ENCODE measurements around the gene RRP12. TPM values are rescaled to one million over a fixed set of nuclear protein-coding genes. Genes with fewer than 3 reads are reported as not detected.

Gene RRP12
- total and polyA plus RNA-seq, 5 donors, result 10.8 to 21.2 (median 16.7) TPM

- intact Hi-C loops (cut with DNase I), result no loop called here
- ATAC-seq (no peak), DNase-seq (no peak)
- Histone ChIP-seq H3K4me3 (ENCODE audit: low read length) (no peak overlapping the region), H3K4me1 (ENCODE audit: control insufficient read depth, insufficient read depth, low read length) (peaks cover 2% of the 10 kb centered on the region), H3K27ac (ENCODE audit: low read length) (no peak overlapping the region), H3K9me3 (ENCODE audit: control insufficient read depth, low read length) (no peaks in the 10 kb centered on the region), H3K27me3 (ENCODE audit: control insufficient read depth, insufficient read depth) (no peaks in the 10 kb centered on the region)
- 82% methylated on average over 9 of the region's 9 CpGs for WGBS
Observed at GRCh38 chr10:97325754-97326153, 75.4 kb downstream of the RRP12 start.

- DNase-seq, result no peak
- 88% methylated on average over 4 of the region's 4 CpGs for WGBS
- intact Hi-C loops (cut with DNase I), result no loop called here
- Histone ChIP-seq H3K4me3 (ENCODE audit: low read length) (no peak overlapping the region), H3K27me3 (ENCODE audit: control insufficient read depth, insufficient read depth) (no peaks in the 10 kb centered on the region), H3K9me3 (ENCODE audit: control insufficient read depth, low read length) (no peaks in the 10 kb centered on the region), H3K27ac (ENCODE audit: low read length) (no peak overlapping the region), H3K4me1 (ENCODE audit: control insufficient read depth, insufficient read depth, low read length) (peaks cover 1% of the 10 kb centered on the region)
- no peak for ATAC-seq
Observed at GRCh38 chr10:97323501-97323900, 77.6 kb downstream of the RRP12 start.

- Histone ChIP-seq H3K4me3 (ENCODE audit: low read length) (no peak overlapping the region), H3K9me3 (ENCODE audit: control insufficient read depth, low read length) (no peaks in the 10 kb centered on the region), H3K27ac (ENCODE audit: low read length) (no peak overlapping the region), H3K4me1 (ENCODE audit: control insufficient read depth, insufficient read depth, low read length) (no peaks in the 10 kb centered on the region), H3K27me3 (ENCODE audit: control insufficient read depth, insufficient read depth) (no peaks in the 10 kb centered on the region)
- intact Hi-C loops (cut with DNase I), result no loop called here
- 85% methylated on average over 3 of the region's 3 CpGs for WGBS
- no peak for DNase-seq
- ATAC-seq, result no peak
Observed at GRCh38 chr10:97321804-97322190, 79.3 kb downstream of the RRP12 start.

- Histone ChIP-seq H3K27me3 (ENCODE audit: control insufficient read depth, insufficient read depth) (no peaks in the 10 kb centered on the region), H3K27ac (ENCODE audit: low read length) (no peak overlapping the region), H3K4me3 (ENCODE audit: low read length) (peak overlapping the region; percentile 71), H3K4me1 (ENCODE audit: control insufficient read depth, insufficient read depth, low read length) (no peaks in the 10 kb centered on the region), H3K9me3 (ENCODE audit: control insufficient read depth, low read length) (no peaks in the 10 kb centered on the region)
- intact Hi-C loops (cut with DNase I), result no loop called here
- DNase-seq (peak; percentile 34 to 78 (median 65)), ATAC-seq (peak in 1 of 2 donors; percentile 8)
- WGBS, result 33% methylated on average over 38 of the region's 38 CpGs
Observed at GRCh38 chr10:97321032-97321803, 79.9 kb downstream of the RRP12 start.

GRCh38 chr10:97320480-97321031, 80.6 kb downstream of the RRP12 start:
- DNase-seq, result peak in 2 of 3 donors; percentile 62 to 72
- Histone ChIP-seq H3K4me3 (ENCODE audit: low read length) (peak overlapping the region; percentile 71), H3K27ac (ENCODE audit: low read length) (no peak overlapping the region), H3K9me3 (ENCODE audit: control insufficient read depth, low read length) (no peaks in the 10 kb centered on the region), H3K27me3 (ENCODE audit: control insufficient read depth, insufficient read depth) (no peaks in the 10 kb centered on the region), H3K4me1 (ENCODE audit: control insufficient read depth, insufficient read depth, low read length) (no peaks in the 10 kb centered on the region)
- ATAC-seq, result no peak
- intact Hi-C loops (cut with DNase I), result no loop called here
- WGBS, result 13% methylated on average over 24 of the region's 24 CpGs

GRCh38 chr10:97319671-97320479, 81.3 kb downstream of the RRP12 start:
- H3K27ac ChIP-seq (ENCODE audit: low read length), result peak overlapping the region; percentile 99
- DNase-seq, result peak; percentile 49 to 84 (median 84)
- ATAC-seq, result peak; percentile 40 to 42
- H3K4me3 ChIP-seq (ENCODE audit: low read length), result peak overlapping the region; percentile 71
- no peaks in the 10 kb centered on the region for H3K4me1 ChIP-seq (ENCODE audit: control insufficient read depth, insufficient read depth, low read length)
- no peaks in the 10 kb centered on the region for H3K27me3 ChIP-seq (ENCODE audit: control insufficient read depth, insufficient read depth)
- under 1% methylated on average over 83 of the region's 83 CpGs for WGBS
- intact Hi-C loops (cut with DNase I), result no loop called here
- no peaks in the 10 kb centered on the region for H3K9me3 ChIP-seq (ENCODE audit: control insufficient read depth, low read length)

GRCh38 chr10:97318772-97319651, 82.1 kb downstream of the RRP12 start, which contains the start of gene FRAT1:
Gene FRAT1, plus strand, starts transcription at chr10:97319271. Its CDS starts 183 bp downstream, at chr10:97319454.
- intact Hi-C loops (cut with DNase I), result no loop called here
- peak within 1 kb of the TSS; percentile 99 for H3K27ac ChIP-seq (ENCODE audit: low read length)
- peak within 1 kb of the TSS; percentile 71 for H3K4me3 ChIP-seq (ENCODE audit: low read length)
- peak; percentile 92 to 93 for ATAC-seq
- no peaks in the 10 kb centered on the region for H3K27me3 ChIP-seq (ENCODE audit: control insufficient read depth, insufficient read depth)
- peak; percentile 90 to 97 (median 96) for DNase-seq
- H3K4me1 ChIP-seq (ENCODE audit: control insufficient read depth, insufficient read depth, low read length), result no peaks in the 10 kb centered on the region
- no peaks in the 10 kb centered on the region for H3K9me3 ChIP-seq (ENCODE audit: control insufficient read depth, low read length)
- under 1% methylated on average over 79 of the region's 79 CpGs for WGBS

- DNase-seq (no peak), ATAC-seq (no peak)
- Histone ChIP-seq H3K4me3 (ENCODE audit: low read length) (no peak overlapping the region), H3K4me1 (ENCODE audit: control insufficient read depth, insufficient read depth, low read length) (no peaks in the 10 kb centered on the region), H3K27ac (ENCODE audit: low read length) (no peak overlapping the region), H3K9me3 (ENCODE audit: control insufficient read depth, low read length) (no peaks in the 10 kb centered on the region), H3K27me3 (ENCODE audit: control insufficient read depth, insufficient read depth) (no peaks in the 10 kb centered on the region)
- intact Hi-C loops (cut with DNase I), result no loop called here
- WGBS, result 56% methylated on average over 4 of the region's 4 CpGs
Observed at GRCh38 chr10:97314671-97315070, 86.5 kb downstream of the RRP12 start.

- Histone ChIP-seq H3K9me3 (ENCODE audit: control insufficient read depth, low read length) (no peaks in the 10 kb centered on the region), H3K27me3 (ENCODE audit: control insufficient read depth, insufficient read depth) (no peaks in the 10 kb centered on the region), H3K4me3 (ENCODE audit: low read length) (no peak overlapping the region), H3K27ac (ENCODE audit: low read length) (no peak overlapping the region), H3K4me1 (ENCODE audit: control insufficient read depth, insufficient read depth, low read length) (no peaks in the 10 kb centered on the region)
- WGBS, result 79% methylated on average over 6 of the region's 6 CpGs
- ATAC-seq (no peak), DNase-seq (no peak)
- intact Hi-C loops (cut with DNase I), result no loop called here
Observed at GRCh38 chr10:97312897-97313296, 88.2 kb downstream of the RRP12 start.

GRCh38 chr10:97311111-97311626, 90.0 kb downstream of the RRP12 start:
- 95% methylated on average over 4 of the region's 4 CpGs for WGBS
- ATAC-seq, result no peak
- H3K4me1 ChIP-seq (ENCODE audit: control insufficient read depth, insufficient read depth, low read length), result no peaks in the 10 kb centered on the region
- no peak overlapping the region for H3K4me3 ChIP-seq (ENCODE audit: low read length)
- no peak overlapping the region for H3K27ac ChIP-seq (ENCODE audit: low read length)
- DNase-seq, result no peak
- H3K9me3 ChIP-seq (ENCODE audit: control insufficient read depth, low read length), result no peaks in the 10 kb centered on the region
- intact Hi-C loops (cut with DNase I), result no loop called here
- H3K27me3 ChIP-seq (ENCODE audit: control insufficient read depth, insufficient read depth), result no peaks in the 10 kb centered on the region

All from right cardiac atrium (tissue), 5 donors.